GM18870 (cell line): ENCODE results near the gene UGT2B7.

Experiments used
- ATAC-seq: cut with Tn5 transposase; IDR thresholded peaks from one replicate; pipeline ENCODE4 v1.9.1; 2021; ENCODE audit warnings: moderate library complexity; ENCODE audit not compliant: unreplicated experiment

Gene UGT2B7

DNA sequence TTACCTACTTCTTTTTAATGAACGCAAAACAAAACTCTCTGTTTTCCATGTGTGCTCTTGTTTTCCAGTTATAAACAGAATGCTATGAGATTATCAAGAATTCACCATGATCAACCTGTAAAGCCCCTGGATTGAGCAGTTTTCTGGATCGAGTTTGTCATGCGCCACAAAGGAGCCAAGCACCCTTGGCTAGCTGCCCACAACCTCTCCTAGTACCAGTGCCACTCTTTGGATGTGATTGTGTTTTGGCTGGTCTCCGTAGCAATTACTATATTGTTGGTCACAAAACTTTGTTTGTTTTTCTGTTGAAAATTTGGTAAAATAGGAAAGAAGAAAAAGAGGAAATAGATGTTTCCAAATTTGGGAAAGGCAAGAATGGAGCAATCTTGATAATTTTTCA, 51.1 kb downstream of the UGT2B7 start:
- no peak for ATAC-seq

DNA sequence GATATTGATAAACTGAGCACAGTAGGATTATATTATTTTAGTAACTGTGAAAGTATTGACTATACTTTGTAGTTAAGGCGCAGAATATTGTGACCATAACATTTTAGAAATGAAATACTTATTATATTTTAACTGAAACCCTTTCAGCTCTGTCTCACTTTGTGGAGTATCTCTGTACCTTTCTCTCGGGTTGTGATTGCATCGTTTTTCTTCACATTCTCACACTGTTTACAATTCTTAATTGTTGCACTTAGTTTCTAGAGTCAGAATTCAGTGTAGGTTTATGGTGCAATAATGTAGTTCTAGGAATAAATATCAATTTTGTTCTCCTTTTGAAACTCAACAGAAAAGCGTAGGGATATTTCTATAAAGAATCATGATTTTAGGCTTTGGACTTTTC, 57.7 kb downstream of the UGT2B7 start:
- ATAC-seq, result no peak

DNA sequence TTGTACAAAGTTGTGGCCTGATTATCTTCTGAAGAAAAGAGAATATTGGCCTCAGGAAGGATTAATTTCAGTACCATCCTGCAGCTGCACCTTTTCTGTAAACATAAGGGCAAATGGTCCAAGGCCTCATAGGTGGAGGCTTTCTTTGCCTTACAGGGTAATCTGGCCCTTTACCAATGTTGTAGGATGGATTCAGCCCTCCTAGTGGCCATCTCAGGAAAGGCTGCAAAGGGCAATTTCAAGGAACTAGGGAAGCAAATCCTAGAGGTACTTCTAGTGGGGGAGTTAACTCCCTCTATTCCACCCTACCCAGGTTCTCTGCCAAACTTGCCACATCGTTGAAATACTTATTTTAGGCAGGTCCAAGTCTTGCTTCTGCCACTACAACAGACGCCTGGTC, 60.6 kb downstream of the UGT2B7 start:
- ATAC-seq, result no peak
